Hepatocyte (in vitro differentiated cells): ENCODE data around the gene DAAM2. TPM values are rescaled to one million over a fixed set of nuclear protein-coding genes. Genes with fewer than 3 reads are reported as not detected.

ENCODE experiments used
- DNase-seq: peaks from one replicate; pipeline ENCODE4 v3.0.0-alpha.2; 2016; ENCODE audit warnings: low spot score
- H2AFZ ChIP-seq: fragments of 200-600 bp; sonication (generic); 2 replicates; pipeline ENCODE4 v1.6.0; 2016; ENCODE audit warnings: antibody characterized with exemption, mild to moderate bottlenecking
- H3K27ac ChIP-seq: fragments of 200-600 bp; sonication (generic); 2 replicates; pipeline ENCODE4 v1.5.1; 2016; ENCODE audit warnings: mild to moderate bottlenecking
- H3K27me3 ChIP-seq: fragments of 200-600 bp; sonication (generic); 2 replicates; pipeline ENCODE4 v1.6.1; 2016
- H3K36me3 ChIP-seq: fragments of 200-600 bp; sonication (generic); replicated peaks from 2 replicates; pipeline ENCODE4 v1.5.1; 2016; ENCODE audit warnings: low read depth; ENCODE audit not compliant: insufficient read depth
- H3K4me1 ChIP-seq: fragments of 200-600 bp; sonication (generic); 2 replicates; pipeline ENCODE4 v1.5.1; 2016; ENCODE audit warnings: mild to moderate bottlenecking, moderate library complexity; ENCODE audit not compliant: insufficient read depth
- H3K4me2 ChIP-seq: fragments of 200-600 bp; sonication (generic); 2 replicates; pipeline ENCODE4 v1.6.0; 2016
- H3K4me3 ChIP-seq: fragments of 200-600 bp; sonication (generic); 2 replicates; pipeline ENCODE4 v1.5.1; 2016; ENCODE audit warnings: mild to moderate bottlenecking
- H3K79me2 ChIP-seq: fragments of 200-600 bp; sonication (generic); 2 replicates; pipeline ENCODE4 v1.6.0; 2017; ENCODE audit warnings: mild to moderate bottlenecking
- H3K9me2 ChIP-seq: fragments of 200-600 bp; sonication (generic); replicated peaks from 2 replicates; pipeline ENCODE4 v1.6.0; 2017; ENCODE audit warnings: mild to moderate bottlenecking; ENCODE audit not compliant: insufficient read depth
- H3K9me3 ChIP-seq: fragments of 200-600 bp; sonication (generic); 2 replicates; pipeline ENCODE4 v1.5.1; 2016; ENCODE audit warnings: low read depth, mild to moderate bottlenecking
- H4K20me1 ChIP-seq: fragments of 200-600 bp; sonication (generic); 2 replicates; pipeline ENCODE4 v1.6.0; 2016; ENCODE audit warnings: mild to moderate bottlenecking; ENCODE audit not compliant: insufficient read depth, poor library complexity, severe bottlenecking
- CTCF ChIP-seq: fragments of 200-600 bp; sonication (generic); IDR thresholded peaks from 2 replicates; pipeline ENCODE4 v1.5.1; 2016; ENCODE audit warnings: antibody characterized with exemption, mild to moderate bottlenecking; ENCODE audit not compliant: poor library complexity
- EZH2 ChIP-seq: fragments of 200-600 bp; sonication (generic); IDR thresholded peaks from 2 replicates; pipeline ENCODE4 v1.6.1; 2016; ENCODE audit warnings: antibody characterized with exemption, mild to moderate bottlenecking, borderline replicate concordance
- EZH2phosphoT487 ChIP-seq: fragments of 200-600 bp; sonication (generic); IDR thresholded peaks from one replicate; pipeline ENCODE4 v1.6.1; 2018; ENCODE audit warnings: antibody characterized with exemption, mild to moderate bottlenecking, low read depth, moderate library complexity; ENCODE audit not compliant: unreplicated experiment, severe bottlenecking
- WGBS: methylation state at CpG from one replicate; pipeline ENCODE4 v1.1.6; 2016; ENCODE audit warnings: low lambda C conversion rate; ENCODE audit errors: missing lambda C conversion rate; 5-methylcytosine and 5-hydroxymethylcytosine counted together
- polyA plus RNA-seq: library from polyadenylated mRNA; unstranded; fragments of >200 nt; fragmentation: Nextera tagmentation; extraction: Ambion mirVana; gene quantifications from 2 replicates; pipeline ENCODE4 v1.2.1, GENCODE V29; 2016
- total RNA-seq: library from RNA; depleted of rRNA; stranded (reverse); fragments of >200 nt; gene quantifications from 2 replicates; pipeline ENCODE4 v1.2.3, GENCODE V29; 2014

The DAAM2 gene
- total and polyA plus RNA-seq, 2 experiments from 2014 or later = 11.7 to 15.1 TPM

GRCh38 chr6:39819676-39820075 is 27.5 kb downstream of the DAAM2 start:
- Histone ChIP-seq H3K36me3 (no peaks in the 10 kb centered on the region), H3K27ac (no peak overlapping the region), H3K27me3 (no peaks in the 10 kb centered on the region), H3K4me2 (no peak overlapping the region), H3K79me2 (no peaks in the 10 kb centered on the region), H4K20me1 (no peaks in the 10 kb centered on the region), H2AFZ (no peak overlapping the region), H3K9me2 (no peaks in the 10 kb centered on the region), H3K4me1 (peaks cover 6% of the 10 kb centered on the region), H3K9me3 (no peaks in the 10 kb centered on the region), H3K4me3 (no peak overlapping the region)
- 81% methylated on average over 8 of the region's 8 CpGs for WGBS
- TF ChIP-seq EZH2 (no peak), CTCF (no peak), EZH2phosphoT487 (no peak)
- DNase-seq = no peak

DNA sequence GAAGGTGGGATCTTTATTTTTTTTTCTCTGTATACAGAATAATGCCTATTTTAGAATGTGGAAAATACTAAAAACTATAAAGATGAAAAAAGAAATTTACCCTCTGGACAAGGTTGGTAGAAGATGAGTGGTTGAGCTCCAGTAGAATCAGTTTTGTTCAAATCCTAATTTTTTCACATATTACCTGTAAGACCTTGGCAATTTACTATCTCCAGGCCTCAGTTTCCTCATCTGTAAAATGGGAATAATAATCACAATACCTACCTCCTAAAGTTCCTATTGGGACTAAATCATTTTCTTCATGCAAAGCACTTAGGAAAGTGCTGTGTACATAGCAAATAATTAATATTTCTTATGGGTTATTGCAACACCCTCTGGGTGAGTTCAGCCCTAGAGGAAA is 28.4 kb downstream of the DAAM2 start:
- Histone ChIP-seq H3K4me3 (no peak overlapping the region), H3K9me2 (no peaks in the 10 kb centered on the region), H2AFZ (no peak overlapping the region), H4K20me1 (no peaks in the 10 kb centered on the region), H3K4me1 (peaks cover 6% of the 10 kb centered on the region), H3K9me3 (no peaks in the 10 kb centered on the region), H3K27me3 (no peaks in the 10 kb centered on the region), H3K4me2 (no peak overlapping the region), H3K79me2 (no peaks in the 10 kb centered on the region), H3K36me3 (no peaks in the 10 kb centered on the region), H3K27ac (no peak overlapping the region)
- no peak for DNase-seq
- no peak for TF ChIP-seq CTCF
- TF ChIP-seq EZH2phosphoT487 = no peak
- no peak for TF ChIP-seq EZH2

GRCh38 chr6:39821046-39821740 is 29.0 kb downstream of the DAAM2 start:
- TF ChIP-seq EZH2 (no peak), EZH2phosphoT487 (no peak), CTCF (no peak)
- WGBS = 91% methylated on average over 5 of the region's 5 CpGs
- Histone ChIP-seq H3K36me3 (no peaks in the 10 kb centered on the region), H3K27me3 (no peaks in the 10 kb centered on the region), H3K27ac (no peak overlapping the region), H2AFZ (no peak overlapping the region), H3K4me2 (no peak overlapping the region), H3K4me3 (no peak overlapping the region), H3K4me1 (peaks cover 6% of the 10 kb centered on the region), H3K9me3 (no peaks in the 10 kb centered on the region), H3K79me2 (no peaks in the 10 kb centered on the region), H4K20me1 (no peaks in the 10 kb centered on the region), H3K9me2 (no peaks in the 10 kb centered on the region)
- no peak for DNase-seq
